Renal pelvis (tissue), 4 donors: ENCODE data around the gene CNTNAP1. TPM values are rescaled to one million over a fixed set of nuclear protein-coding genes. Genes with fewer than 3 reads are reported as not detected.
A peak's percentile ranks its signal among the peaks of the same experiment; 100 is the strongest.

Experiments
- DNase-seq: peaks from one replicate; pipeline ENCODE4 v3.0.0-alpha.2; 2013
- polyA plus RNA-seq, 3 donors: library from polyadenylated mRNA; unstranded; fragments of 120-200 nt; gene quantifications; one replicate each; pipeline ENCODE4 v1.2.1, GENCODE V29; 2013; ENCODE audit not compliant: insufficient read length in 3 of 3

Gene CNTNAP1
- polyA plus RNA-seq, 3 donors, result 8.7 to 9.5 (median 9.4) TPM

DNA sequence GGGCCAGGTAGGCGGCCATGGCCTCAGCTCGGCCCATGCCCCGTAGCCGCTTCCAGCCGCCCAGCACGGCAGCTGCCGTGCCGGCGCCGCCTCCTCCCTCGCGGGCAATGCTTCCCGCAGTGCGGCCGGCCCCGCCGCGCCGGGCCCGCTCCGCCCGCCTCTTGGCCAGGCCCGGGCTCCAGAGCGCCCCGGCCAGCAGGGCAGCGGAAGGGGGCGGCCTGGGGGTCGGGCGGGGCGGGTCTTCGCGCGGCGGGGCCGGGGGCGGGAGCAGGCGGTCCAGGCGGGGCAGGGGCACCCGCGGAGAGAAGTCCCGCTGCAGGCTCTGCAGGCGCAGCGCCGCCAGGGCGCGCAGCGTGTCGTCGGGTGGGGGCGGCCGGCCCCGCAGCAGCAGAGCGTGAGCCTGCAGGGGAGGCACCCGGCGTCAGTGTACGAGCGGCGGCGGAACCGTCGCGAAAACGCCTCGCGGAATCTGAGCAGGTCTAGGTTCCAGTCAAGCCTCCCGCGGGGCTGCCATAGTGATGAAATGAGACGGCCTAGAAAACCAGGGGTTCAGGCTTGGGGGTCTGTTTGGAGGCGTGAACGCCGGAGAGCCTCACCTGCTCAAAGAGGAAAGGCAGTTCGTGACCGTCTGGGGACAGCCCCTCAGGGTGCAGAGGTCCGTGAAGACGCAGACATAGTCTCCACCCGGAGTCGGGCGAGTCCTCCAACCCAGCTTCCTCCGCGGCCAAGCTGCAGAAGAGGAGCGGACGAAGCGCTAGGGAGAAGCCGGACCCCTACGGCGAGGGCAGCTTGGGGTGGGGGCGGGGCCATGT, 12.1 kb upstream of the CNTNAP1 start:
- no peak for DNase-seq

DNA sequence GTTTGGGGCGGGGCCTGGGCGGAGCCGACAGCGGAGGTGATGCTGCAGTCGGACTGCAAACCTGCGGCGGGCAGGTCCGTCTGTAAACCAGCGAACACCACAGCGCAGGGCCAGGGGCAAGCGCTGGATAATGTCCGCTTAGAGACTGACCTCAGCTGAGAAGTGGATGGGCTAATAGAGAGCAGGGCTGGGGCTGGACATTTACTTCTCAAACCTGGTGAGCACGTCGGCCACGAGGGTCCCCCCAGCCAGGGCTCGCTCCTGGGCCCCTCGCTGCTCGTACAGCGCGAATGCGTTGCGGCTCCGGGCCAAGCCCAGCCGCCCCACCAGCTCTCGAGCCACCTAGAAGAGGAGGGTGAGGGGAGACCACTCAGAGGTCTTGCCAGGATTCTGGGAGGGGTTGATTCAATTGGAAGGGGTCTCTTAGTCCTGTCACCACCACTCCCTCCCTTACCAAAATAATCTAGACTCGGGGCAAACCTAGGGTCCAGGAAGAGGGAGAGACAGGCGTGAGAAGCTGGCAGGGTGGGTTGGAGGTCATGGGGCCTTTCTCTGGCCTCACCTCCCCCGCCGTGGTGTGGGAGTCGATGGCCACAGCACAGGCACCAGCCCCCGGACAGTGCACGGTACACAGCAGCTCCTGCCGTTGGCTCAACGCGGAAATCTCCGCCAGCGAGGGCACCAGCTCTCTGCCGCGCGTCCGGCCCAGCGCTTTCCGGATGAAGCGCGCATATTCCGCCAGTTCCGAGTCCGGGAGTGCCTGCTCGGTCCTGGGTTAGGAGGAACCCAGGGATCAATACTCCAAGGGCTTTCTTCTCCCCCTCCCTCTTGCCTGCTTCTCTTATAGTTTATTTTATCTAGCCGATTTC, 11.3 kb upstream of the CNTNAP1 start:
- DNase-seq, result no peak

DNA sequence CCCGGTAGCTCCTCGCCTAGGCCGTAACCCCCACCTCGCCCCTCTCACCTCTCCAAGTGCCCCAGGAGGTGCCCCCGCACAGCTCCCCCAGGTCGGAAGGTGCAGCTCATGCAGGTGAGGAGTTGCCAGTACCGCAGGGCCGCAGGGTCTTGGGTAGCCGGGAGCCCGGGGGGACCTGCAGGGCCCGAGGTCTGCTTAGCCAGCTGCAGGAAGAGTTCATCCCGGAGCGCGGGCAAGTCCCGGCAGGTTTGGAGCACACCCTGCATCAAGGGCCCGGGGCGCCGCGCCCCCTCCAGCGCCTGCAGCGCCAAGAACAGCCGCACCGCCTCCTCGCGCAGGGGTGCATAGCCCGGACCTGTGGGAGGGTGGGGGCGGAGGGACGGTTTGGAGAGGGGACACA, 10.3 kb upstream of the CNTNAP1 start:
- no peak for DNase-seq

DNA sequence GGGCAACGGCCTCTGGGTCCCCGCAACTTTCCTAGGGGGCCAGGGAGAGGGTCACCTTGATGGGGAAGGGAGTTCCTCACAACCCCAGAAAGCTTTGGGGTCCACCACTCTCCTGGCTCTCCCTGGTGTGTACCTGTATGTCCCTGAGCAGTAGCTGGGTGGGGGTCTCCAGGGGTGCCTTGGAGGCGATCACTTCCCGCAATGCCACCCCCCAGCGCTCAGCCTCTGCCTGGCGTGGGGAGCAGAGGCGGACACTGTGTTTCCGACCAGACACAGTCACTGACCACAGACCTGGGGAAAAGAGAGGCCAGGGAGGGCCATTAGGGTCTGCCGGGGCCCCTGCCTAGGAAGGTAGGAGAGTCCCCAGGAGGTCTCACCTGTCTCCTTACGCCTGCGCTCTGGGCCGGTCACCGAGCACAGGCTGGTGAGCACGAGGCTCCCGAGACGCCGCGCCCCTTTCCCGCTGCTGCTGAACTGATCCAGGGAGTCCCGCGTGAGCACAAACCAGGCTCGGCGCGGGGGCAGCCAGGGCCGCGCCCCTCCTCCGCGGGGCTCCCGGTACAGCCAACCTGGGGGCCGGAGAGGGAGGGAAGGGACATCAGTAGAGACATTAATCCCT, 9.0 kb upstream of the CNTNAP1 start:
- DNase-seq, result no peak

DNA sequence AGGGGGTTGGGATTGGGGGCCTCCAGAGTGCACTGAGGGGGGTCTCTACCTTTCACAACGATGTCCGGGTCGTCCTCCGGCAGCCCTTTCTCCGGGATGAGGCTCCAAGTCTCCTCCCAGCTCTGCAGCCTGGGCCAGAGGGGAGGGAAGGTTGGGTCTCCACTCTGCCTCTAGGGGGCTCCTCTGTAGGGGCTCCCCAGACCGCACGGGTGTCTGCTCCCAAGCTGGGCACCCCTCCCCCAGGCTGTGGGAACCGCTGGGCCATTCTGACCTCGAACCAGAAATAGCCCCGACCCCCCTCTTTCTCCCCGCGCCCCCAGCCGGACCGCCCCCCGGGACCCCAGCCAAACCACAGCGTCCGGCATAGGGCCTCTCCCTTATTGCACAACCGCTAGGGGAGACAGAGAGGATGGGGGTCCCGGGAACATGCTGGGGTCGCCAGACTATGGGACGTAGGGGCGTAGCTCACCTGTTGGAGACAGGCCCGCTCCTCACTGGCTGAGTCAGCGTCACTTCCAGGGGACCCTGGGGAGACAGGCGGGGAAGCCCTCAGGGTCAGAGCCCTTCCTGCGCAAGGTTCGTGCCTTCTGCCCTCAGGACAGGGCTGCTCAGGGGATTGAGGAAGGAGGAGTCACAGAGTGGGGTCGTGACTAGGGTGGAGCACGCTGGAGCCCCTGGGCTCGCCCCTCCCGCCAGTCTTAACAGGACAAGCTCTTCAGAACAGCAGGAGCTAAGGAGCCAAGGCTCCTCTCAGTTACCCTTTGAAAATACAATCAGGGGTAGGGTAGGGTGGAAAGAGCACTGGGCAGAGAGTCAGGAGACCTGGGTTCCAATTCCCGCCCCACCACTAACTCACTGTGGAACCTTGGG, 8.2 kb upstream of the CNTNAP1 start:
- DNase-seq, result no peak

DNA sequence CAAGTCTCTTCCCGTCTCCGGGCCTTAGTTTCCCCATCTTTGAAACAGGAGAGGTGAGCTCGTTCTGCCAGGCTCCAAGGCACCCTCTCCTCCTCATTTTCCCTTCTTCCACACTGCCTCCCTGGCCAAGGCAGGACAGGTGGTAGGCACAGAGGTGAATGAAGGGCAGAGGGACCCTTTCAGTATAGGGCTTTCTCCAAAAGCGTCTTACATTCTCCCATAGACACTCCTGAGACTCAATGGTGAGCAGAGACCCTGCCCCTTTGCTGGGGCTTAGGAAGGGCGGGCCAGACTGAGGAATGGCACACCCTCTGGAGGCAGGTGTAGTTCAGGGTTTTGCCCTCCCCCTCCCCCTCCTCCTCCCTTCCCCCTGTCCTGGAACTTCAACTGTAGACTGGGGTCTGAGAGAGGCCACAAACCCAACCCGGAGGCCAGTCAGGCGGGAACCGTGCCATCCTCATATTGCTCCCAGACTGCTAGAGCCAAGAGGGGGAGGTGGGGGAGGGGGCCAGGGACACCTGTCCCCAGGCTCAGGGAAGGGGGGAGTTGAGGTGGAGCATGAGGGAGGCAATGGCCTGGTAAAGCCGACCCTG, 7.5 kb upstream of the CNTNAP1 start:
- DNase-seq, result no peak

DNA sequence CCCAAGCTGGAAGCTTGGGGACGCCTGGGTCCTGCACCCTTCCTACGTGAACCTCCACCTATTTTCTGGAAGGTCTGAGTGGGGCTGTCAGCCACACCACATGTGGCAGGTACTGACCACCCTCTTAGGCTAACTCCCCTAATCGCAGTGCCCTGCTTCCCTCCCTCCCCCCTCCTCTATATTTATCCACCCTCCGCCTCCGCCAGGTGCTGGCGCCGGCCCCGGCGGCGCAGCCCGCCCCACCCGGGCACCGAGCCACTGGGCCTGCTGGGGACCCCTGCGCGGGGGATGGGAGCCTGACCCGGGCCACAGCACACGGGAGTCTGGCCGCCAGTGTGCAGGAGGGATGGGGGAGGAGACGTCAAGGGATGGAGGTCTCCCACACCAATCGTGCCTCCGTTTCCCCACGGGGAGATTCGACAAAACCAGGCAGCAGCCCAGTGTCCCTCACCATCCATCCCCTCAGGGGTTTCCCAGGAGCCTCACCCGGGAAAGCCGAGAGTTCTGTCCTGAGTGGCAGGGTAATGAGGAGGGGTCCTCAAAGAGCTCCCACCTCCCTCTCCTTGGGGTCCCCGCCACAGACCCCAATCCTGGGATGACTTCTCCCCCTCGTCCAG, 6.9 kb upstream of the CNTNAP1 start:
- no peak for DNase-seq

DNA sequence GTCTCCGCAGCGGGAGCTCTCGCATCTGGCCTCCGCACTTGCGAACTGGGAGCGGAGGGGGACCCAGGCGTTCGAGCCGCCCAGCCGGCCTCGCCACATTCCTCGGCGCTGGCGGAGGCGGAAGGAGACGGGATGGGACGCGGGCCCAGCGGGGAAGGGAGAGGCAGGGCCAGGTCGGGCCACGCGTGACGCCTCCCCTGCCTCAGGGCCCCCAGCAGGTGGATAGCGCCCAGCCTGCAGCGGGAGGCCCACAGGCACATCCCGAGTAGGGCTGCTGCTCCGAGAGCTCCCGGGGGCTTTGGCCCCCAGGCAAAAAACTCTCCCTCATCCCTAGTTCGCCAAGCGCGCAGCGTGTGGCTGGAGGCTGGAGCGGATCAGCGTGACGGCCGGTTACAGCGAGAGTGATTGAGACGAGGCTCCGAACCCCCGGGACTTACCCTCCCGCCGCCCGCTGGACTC, 6.3 kb upstream of the CNTNAP1 start:
- DNase-seq, result no peak

DNA sequence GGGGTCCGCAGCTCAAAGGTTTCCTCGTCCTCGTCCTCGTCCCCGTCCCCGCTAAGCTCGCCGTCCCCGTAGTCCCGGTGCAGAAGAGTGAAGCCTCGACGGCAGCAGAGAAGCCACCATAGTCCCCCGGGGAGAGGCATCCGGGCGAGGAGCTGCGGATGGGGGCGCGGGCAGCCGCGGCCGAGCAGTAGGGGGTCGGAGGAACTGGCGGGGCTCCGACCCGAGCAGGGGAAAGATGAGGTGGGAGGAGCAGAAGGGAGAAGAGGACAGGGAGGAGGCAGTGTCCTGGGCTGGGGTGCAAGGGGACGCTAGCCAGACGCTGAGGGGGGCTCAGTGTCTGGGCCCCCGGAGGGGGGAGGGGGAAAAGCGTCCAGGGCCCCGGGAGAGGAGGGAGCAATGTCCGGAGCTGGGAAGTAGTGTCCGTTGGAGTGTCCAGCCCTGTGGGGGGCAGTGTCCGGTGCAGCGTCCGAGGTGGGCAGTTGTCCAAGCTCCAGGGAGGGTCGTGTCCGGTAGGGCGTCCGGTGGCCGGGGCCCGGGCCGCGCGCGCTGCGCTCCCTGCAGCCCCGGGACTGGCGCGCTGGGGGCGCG, 5.8 kb upstream of the CNTNAP1 start, which contains the start of gene PLEKHH3:
Gene PLEKHH3, minus strand, starts transcription at position 571 of the 588 bp plus-strand sequence. Its CDS starts 431 bp downstream, at position 140.
- DNase-seq, result no peak

DNA sequence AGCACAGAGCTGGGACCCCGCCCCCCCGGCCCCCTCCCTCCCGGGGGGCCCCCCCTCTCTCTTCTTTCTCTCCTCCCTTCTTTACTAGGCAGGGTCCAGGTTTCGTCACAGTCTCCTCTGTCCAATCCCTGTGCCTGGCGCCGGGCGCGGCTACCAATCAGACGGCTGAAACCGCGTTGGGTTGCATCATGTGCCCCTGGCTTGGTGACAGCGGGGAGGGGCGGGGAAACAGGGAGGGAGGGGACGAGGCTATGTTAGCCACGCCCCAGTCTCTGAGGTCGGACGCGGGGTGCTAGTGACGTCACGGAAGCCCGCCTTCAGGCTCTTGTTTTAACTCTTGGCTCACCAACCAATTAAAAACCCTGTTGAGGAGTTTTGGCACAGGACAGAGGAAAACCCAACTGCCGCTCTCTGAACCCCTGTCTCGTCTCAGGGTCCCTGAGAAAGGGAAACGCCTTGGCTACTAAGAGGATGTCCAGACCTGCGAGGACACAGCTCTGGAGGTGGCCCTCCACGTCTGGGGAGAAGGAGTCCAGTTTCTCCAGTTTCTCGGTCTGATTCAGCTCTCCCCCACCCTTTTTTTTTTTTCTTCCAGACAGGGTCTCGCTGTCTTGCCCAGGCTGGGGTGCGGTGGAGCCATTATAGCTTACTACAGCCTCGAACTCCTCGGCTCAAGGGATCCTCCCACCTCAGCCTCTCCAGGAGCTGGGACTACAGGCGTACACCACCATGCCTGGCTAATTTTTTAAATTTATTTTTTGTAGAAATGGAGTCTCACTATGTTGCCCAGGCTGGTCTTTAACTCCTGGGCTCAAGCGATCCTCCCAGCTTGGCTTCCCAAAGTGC, 5.1 kb upstream of the CNTNAP1 start:
- DNase-seq, result peak; percentile 100

DNA sequence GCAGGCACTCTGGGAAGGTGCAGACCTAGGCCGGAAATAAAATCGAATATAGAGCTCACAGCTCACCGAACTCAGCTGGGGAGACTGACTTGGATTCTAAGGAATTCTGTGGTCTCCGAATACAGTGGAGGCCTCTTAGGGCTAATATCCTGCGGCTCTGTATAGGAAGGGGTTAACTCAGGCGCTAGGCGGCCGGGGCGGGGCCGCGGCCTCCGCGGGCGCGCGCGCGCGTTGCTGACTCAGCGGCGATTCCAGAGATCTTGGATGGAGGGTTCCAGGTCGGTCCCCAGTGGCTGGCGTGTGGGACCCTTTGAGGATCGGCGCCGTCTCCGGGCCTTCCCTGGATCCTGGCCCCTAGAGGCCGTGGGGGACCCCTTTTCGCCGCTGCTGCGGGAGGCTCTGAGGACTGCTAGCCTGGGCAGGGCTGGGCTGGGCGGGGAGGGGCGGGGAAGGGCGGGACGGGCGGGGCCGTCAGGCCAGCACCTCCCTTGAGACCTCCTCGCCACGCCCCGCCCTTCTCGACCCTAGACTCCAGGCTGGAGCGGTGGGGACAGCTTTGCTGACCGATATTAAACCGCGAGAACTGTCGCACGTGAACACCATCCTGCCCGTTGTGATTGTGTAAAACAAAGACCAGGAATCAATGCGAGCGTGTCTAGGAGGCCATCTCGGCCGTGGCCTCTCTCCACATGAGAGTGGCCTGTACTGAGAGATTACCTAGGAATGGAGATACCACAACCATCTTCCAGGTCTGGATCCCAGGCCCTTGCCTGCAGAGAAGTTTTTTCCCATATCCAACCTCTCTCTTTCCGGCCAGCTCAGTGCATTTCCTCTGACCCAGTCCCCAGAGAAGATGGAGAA, 4.2 kb upstream of the CNTNAP1 start:
- no peak for DNase-seq

DNA sequence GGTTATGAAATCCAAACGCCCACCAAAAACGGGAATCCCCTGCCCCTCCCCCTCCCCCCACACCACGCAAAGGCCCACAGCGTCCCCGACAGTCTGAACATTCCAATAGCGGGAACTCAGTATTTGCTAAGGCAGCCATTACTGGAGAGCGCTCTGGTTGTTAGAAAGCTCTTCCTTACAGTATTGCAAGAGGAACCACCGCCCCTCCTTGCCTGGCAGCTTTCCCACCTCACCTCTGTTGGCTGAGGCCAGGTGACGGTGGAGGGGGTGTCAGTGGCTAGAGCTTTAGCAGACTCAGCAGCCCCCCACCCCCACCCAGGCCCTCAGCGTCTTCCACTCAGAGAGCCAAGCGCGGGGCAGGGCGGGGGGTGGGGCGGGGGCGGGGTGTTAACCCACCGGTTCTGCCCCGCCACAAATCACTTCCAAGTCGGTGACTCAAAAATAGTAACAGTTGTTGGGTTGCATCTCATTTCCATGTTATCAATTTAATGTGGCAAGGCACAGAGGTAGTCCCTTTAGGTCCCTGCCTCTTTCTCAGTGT, 3.3 kb upstream of the CNTNAP1 start:
- no peak for DNase-seq

DNA sequence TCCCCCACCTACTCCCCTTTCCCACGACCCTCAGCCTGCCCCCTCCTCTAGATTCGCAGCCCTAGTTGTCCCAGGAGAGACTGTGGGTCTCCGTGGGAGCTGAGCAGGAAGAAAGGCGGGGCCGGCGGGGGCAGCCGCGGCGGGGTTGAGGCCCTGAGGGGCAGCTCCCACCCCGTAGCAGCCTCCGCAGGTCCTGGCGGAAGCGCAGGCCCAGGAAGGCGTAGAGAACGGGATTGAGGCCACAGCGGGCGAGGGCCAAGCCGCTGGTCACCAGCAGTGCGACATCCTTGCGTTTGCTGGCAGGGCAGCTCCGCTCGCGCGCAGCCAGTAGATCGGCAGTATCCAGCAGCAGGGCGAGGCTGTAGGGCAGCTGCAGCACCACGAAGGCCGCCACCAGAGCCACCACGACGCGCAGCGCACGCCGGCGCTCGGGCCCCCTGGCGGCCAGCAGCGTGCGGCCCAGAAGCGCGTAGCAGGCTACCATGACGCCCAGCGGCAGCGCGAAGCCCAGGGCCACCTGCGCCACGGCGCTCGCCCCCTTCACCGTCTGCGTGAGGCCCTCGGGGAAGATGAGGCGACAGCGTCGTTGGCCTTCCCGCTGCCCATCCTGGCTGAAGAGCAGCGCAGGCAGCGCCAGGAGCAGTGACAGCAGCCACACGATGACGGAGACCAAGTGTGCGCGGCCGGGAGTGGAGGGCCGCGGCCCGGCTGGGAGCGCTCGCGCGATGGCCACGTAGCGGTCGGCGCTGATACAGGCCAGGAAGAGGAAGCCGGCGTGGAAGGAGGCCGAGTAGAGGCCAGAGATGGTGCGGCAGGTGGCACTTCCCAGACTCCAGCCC, 2.6 kb upstream of the CNTNAP1 start:
- DNase-seq, result no peak

DNA sequence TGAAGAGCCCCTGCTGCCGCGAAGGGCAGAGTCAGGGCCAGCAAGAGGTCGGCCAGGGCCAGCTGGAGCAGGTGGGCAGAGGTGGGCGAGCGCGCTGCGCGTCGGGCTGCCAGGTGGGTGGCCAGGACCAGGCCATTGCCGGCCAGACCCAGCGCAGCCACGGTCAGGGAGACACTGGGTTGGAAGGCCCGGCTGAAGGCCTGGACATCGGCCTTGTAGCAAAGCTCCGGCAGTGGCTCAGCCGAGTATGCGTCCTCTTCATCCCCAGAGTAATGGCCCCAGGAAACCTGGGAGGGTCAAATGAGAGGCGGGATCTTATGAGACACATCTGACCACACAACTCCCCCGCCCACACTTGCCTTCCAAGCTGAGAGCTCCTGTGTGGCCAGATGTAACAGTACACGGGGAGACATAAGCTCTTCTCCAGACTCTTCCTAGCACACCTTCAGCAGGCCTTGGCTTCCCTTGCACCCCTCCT, 2.0 kb upstream of the CNTNAP1 start:
- DNase-seq, result no peak

DNA sequence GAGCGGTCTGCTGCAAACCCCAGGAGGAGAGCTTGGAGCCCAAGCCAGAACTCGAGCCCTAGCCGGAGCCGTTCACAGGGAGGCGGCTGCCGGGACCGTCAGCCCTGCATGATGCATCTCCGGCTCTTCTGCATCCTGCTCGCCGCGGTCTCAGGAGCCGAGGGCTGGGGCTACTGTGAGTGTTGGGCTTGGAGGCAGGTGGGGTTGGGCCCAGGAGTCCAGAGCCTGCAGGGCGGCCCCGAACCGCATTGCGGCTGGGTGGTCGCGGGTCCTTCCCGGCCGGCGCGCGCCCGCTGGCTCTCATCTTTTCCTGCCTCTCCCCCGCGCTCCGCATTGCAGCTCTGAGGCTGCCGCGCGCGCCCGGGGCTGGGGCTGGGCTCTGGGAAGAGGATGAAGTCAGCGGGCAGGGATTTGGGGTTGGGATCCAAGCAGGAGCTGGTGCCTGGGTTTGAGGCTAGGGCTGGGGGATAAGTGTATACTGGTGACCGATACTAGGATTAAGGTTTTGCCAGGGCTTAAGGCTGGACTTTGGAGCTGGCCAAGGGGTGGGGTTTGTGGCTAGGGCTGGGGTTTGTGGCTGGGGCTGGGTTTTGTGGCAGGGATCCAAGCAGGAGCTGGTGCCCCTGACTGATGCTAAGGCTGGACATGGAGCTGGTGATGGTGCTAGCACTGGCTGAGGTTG, 532 bp downstream of the CNTNAP1 start:
- DNase-seq, result no peak

DNA sequence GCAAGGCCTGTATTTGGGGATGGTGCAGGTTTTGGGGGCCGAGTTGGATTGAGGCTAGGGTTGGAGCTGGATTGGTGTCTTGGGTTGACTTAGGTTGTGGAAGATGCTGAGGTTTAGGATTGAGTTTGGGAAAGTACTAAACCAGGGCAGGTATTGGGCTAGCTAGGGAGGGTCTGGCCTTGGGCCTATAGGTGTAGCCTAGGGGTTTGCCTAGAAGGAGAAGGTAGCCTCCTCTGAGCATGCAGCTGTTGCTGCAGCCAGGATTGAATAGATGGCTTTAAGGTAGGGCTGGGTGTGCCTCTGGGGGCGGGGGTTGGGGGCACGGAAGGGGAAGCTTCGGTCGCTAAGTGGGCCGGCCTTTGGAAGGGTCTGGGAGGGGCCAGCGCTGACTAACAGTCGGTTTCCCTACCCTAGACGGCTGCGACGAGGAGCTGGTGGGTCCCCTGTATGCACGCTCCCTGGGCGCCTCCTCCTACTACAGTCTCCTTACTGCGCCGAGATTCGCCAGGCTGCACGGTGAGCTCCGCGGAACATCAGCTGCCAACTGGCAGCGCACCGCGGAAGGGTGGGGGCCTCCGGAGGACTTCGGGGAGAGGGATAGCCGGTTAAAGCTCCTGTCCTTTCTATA, 1.2 kb downstream of the CNTNAP1 start:
- DNase-seq, result no peak
